Neural progenitor cell (in vitro differentiated cells): ENCODE results near the gene CC2D2A.

Source experiments
- EZH2 ChIP-seq: fragments of 200-600 bp; sonication (generic); IDR thresholded peaks from 2 replicates; pipeline ENCODE4 v1.6.1; 2017; ENCODE audit warnings: antibody characterized with exemption, mild to moderate bottlenecking, moderate library complexity
- EZH2phosphoT487 ChIP-seq: fragments of 200-600 bp; sonication (generic); IDR thresholded peaks from 2 replicates; pipeline ENCODE4 v1.6.1; 2017; ENCODE audit warnings: antibody characterized with exemption
- TF ChIP-seq, protein P1 (sequence below): fragments of 200-600 bp; sonication (generic); IDR thresholded peaks from 2 replicates; pipeline ENCODE4 v1.5.1; 2017; ENCODE audit warnings: antibody characterized with exemption, mild to moderate bottlenecking

DNA sequence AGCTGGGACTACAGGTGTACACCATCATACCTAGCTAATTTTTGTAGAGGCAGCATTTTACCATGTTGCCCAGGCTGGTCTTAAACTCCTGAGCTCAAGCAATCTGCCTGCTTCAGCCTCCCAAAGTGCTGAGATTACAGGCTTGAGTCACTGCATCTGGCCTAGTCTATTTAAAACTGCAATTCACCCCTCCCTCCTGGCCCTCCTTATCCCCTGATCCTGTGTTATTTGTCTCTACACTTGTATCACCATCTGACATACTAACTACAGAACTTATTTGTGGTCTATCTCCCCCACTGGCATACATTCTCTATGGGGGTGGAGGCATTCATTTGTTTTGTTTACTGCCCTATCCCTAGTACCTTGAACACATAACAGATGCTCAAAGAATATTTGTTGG, 23.7 kb downstream of the CC2D2A start:
- TF ChIP-seq, protein P1, sequence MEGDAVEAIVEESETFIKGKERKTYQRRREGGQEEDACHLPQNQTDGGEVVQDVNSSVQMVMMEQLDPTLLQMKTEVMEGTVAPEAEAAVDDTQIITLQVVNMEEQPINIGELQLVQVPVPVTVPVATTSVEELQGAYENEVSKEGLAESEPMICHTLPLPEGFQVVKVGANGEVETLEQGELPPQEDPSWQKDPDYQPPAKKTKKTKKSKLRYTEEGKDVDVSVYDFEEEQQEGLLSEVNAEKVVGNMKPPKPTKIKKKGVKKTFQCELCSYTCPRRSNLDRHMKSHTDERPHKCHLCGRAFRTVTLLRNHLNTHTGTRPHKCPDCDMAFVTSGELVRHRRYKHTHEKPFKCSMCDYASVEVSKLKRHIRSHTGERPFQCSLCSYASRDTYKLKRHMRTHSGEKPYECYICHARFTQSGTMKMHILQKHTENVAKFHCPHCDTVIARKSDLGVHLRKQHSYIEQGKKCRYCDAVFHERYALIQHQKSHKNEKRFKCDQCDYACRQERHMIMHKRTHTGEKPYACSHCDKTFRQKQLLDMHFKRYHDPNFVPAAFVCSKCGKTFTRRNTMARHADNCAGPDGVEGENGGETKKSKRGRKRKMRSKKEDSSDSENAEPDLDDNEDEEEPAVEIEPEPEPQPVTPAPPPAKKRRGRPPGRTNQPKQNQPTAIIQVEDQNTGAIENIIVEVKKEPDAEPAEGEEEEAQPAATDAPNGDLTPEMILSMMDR, result no peak
- TF ChIP-seq EZH2 (no peak), EZH2phosphoT487 (no peak)
